H9 (cell line): Measurements from ENCODE around the gene TTC9B. TPM values are rescaled to one million over a fixed set of nuclear protein-coding genes. Genes with fewer than 3 reads are reported as not detected.

Source experiments
- DNase-seq: peaks from one replicate; pipeline ENCODE4 v3.0.0-alpha.2; 2017
- H2AFZ ChIP-seq: one replicate; pipeline ENCODE4 v1.6.1; 2013; ENCODE audit warnings: mild to moderate bottlenecking, low read length, control low read depth, moderate library complexity
- H2AK5ac ChIP-seq: 2 replicates; pipeline ENCODE4 v1.6.1; 2013; ENCODE audit warnings: low read length, control low read depth, mixed read lengths; ENCODE audit not compliant: insufficient read length
- H2BK120ac ChIP-seq: one replicate; pipeline ENCODE4 v1.6.1; 2013; ENCODE audit warnings: low read depth, mild to moderate bottlenecking, low read length, control low read depth, inconsistent platforms; ENCODE audit not compliant: poor library complexity, severe bottlenecking
- H2BK12ac ChIP-seq: 2 replicates; pipeline ENCODE4 v1.6.1; 2013; ENCODE audit warnings: low read length, control low read depth, mixed read lengths, low read depth; ENCODE audit not compliant: insufficient read length
- H2BK15ac ChIP-seq: 2 replicates; pipeline ENCODE4 v1.6.1; 2013; ENCODE audit warnings: low read depth, low read length, control low read depth
- H2BK20ac ChIP-seq: one replicate; pipeline ENCODE4 v1.6.1; 2013; ENCODE audit warnings: low read depth, mild to moderate bottlenecking, low read length, control low read depth, inconsistent platforms; ENCODE audit not compliant: poor library complexity, severe bottlenecking
- H2BK5ac ChIP-seq: 2 replicates; pipeline ENCODE4 v1.6.1; 2013; ENCODE audit warnings: low read length, control low read depth, mixed read lengths; ENCODE audit not compliant: insufficient read length
- H3K14ac ChIP-seq: 2 replicates; pipeline ENCODE4 v1.6.1; 2013; ENCODE audit warnings: low read length, control low read depth; ENCODE audit not compliant: insufficient read depth
- H3K18ac ChIP-seq: 2 replicates; pipeline ENCODE4 v1.6.1; 2013; ENCODE audit warnings: low read depth, mild to moderate bottlenecking, mixed read lengths, low read length, control low read depth; ENCODE audit not compliant: insufficient read length
- H3K23ac ChIP-seq: 2 replicates; pipeline ENCODE4 v1.6.1; 2013; ENCODE audit warnings: low read length, control low read depth, mixed read lengths, low read depth; ENCODE audit not compliant: insufficient read length
- H3K23me2 ChIP-seq: 2 replicates; pipeline ENCODE4 v1.6.1; 2013; ENCODE audit warnings: low read depth, mild to moderate bottlenecking, mixed read lengths, low read length, control low read depth; ENCODE audit not compliant: insufficient read length, poor library complexity, severe bottlenecking
- H3K27ac ChIP-seq: 2 replicates; pipeline ENCODE4 v1.5.1; 2013; ENCODE audit warnings: low read length, control low read depth, mixed read lengths, low read depth; ENCODE audit not compliant: insufficient read length
- H3K27me3 ChIP-seq: 2 replicates; pipeline ENCODE4 v1.6.1; 2013; ENCODE audit warnings: low read length, control low read depth, inconsistent platforms; ENCODE audit not compliant: insufficient read depth
- H3K4ac ChIP-seq: 2 replicates; pipeline ENCODE4 v1.6.1; 2013; ENCODE audit warnings: low read depth, mild to moderate bottlenecking, control low read depth, inconsistent platforms, low read length, moderate library complexity
- H3K4me1 ChIP-seq: 2 replicates; pipeline ENCODE4 v1.6.1; 2013; ENCODE audit warnings: low read length, control low read depth, inconsistent platforms; ENCODE audit not compliant: insufficient read depth
- H3K4me2 ChIP-seq: 2 replicates; pipeline ENCODE4 v1.6.1; 2013; ENCODE audit warnings: low read length, control low read depth, mixed read lengths; ENCODE audit not compliant: insufficient read length, insufficient read depth
- H3K56ac ChIP-seq: 2 replicates; pipeline ENCODE4 v1.6.1; 2013; ENCODE audit warnings: low read depth, mild to moderate bottlenecking, mixed read lengths, low read length, control low read depth; ENCODE audit not compliant: insufficient read length
- H3K79me1 ChIP-seq: 2 replicates; pipeline ENCODE4 v1.6.1; 2013; ENCODE audit warnings: low read depth, mild to moderate bottlenecking, moderate library complexity, low read length, control low read depth, inconsistent platforms; ENCODE audit not compliant: insufficient read depth, poor library complexity, severe bottlenecking
- H3K79me2 ChIP-seq: 2 replicates; pipeline ENCODE4 v1.6.1; 2013; ENCODE audit warnings: low read length, control low read depth, inconsistent platforms; ENCODE audit not compliant: insufficient read depth
- H3K9ac ChIP-seq: 2 replicates; pipeline ENCODE4 v1.6.1; 2013; ENCODE audit warnings: low read length, control low read depth, mixed read lengths; ENCODE audit not compliant: insufficient read length; ENCODE audit errors: extremely low read depth
- H3K9me3 ChIP-seq: one replicate; pipeline ENCODE4 v1.6.1; 2013; ENCODE audit warnings: low read depth, low read length, inconsistent platforms; ENCODE audit not compliant: control insufficient read depth
- H3T11ph ChIP-seq: one replicate; pipeline ENCODE4 v1.6.1; 2013; ENCODE audit warnings: mild to moderate bottlenecking, low read length, control low read depth, inconsistent platforms
- H4K20me1 ChIP-seq: one replicate; pipeline ENCODE4 v1.6.1; 2013; ENCODE audit not compliant: control insufficient read depth, insufficient read length, insufficient read depth
- H4K5ac ChIP-seq: 2 replicates; pipeline ENCODE4 v1.6.1; 2013; ENCODE audit warnings: low read depth, mild to moderate bottlenecking, mixed read lengths, low read length, control low read depth; ENCODE audit not compliant: insufficient read length
- H4K8ac ChIP-seq: replicated peaks from 2 replicates; pipeline ENCODE4 v1.6.1; 2013; ENCODE audit warnings: low read length, control low read depth, mixed read lengths, low read depth; ENCODE audit not compliant: insufficient read length
- H4K91ac ChIP-seq: 2 replicates; pipeline ENCODE4 v1.6.1; 2013; ENCODE audit warnings: low read depth, mild to moderate bottlenecking, moderate library complexity, mixed read lengths, low read length, control low read depth; ENCODE audit not compliant: insufficient read length
- H3K27ac Mint-ChIP-seq, 3 experiments: 2 replicates in 2 of 3; 3 replicates in 1 of 3; pipeline ENCODE4 v1.8.0; 2020 to 2021; ENCODE audit warnings: mixed read lengths in 3 of 3, mild to moderate bottlenecking in 1 of 3, moderate library complexity in 1 of 3
- H3K27me3 Mint-ChIP-seq: 2 replicates; pipeline ENCODE4 v1.8.0; 2021; ENCODE audit warnings: low read depth, mild to moderate bottlenecking, moderate library complexity, mixed read lengths
- H3K36me3 Mint-ChIP-seq, 3 experiments: 2 replicates in 2 of 3; 3 replicates in 1 of 3; pipeline ENCODE4 v1.8.0; 2020 to 2021; ENCODE audit warnings: low read depth in 3 of 3, mixed read lengths in 3 of 3; ENCODE audit not compliant: insufficient read depth in 1 of 3
- H3K4me1 Mint-ChIP-seq, 2 experiments: 2 replicates each; pipeline ENCODE4 v1.8.0; 2020; ENCODE audit warnings: mixed read lengths in 2 of 2
- H3K4me3 Mint-ChIP-seq, 2 experiments: 2 replicates in 1 of 2; 3 replicates in 1 of 2; pipeline ENCODE4 v1.8.0; 2020 to 2021; ENCODE audit warnings: mild to moderate bottlenecking in 2 of 2, mixed read lengths in 2 of 2, moderate library complexity in 1 of 2
- H3K9me3 Mint-ChIP-seq, 2 experiments: 2 replicates in 1 of 2; 3 replicates in 1 of 2; pipeline ENCODE4 v1.8.0; 2020; ENCODE audit warnings: mild to moderate bottlenecking in 2 of 2, mixed read lengths in 2 of 2, moderate library complexity in 1 of 2
- CTCF ChIP-seq: fragments of 200-600 bp; sonication (generic); conservative IDR thresholded peaks from 3 replicates; pipeline ENCODE4 v1.8.0; 2021; ENCODE audit warnings: antibody characterized with exemption, mild to moderate bottlenecking
- WGBS: extraction: QIAGEN DNeasy Blood & Tissue Kit; methylation state at CpG from one replicate; pipeline ENCODE4 v1.1.7; 2013; ENCODE audit warnings: missing lambda C conversion rate, low lambda C conversion rate, mixed read lengths; ENCODE audit not compliant: insufficient read length; ENCODE audit errors: extremely low coverage; 5-methylcytosine and 5-hydroxymethylcytosine counted together
- total RNA-seq: library from RNA; stranded (reverse); gene quantifications from 2 replicates; pipeline ENCODE4 v1.2.1, GENCODE V29; 2021

The TTC9B gene
- total RNA-seq, 1 experiment from 2014 or later: 0.15 TPM

- no peak overlapping the region for H2BK15ac ChIP-seq
- H2BK120ac ChIP-seq: no peak overlapping the region
- no peak overlapping the region for H4K91ac ChIP-seq
- no CpG with 5 or more reads among the region's 3 CpGs for WGBS
- H3K79me2 ChIP-seq: no peaks in the 10 kb centered on the region
- no peak overlapping the region for H2AFZ ChIP-seq
- H3K23ac ChIP-seq: no peak overlapping the region
- H3K27me3 ChIP-seq: no peaks in the 10 kb centered on the region
- H3K14ac ChIP-seq: no peak overlapping the region
- H3K9me3 Mint-ChIP-seq: no peaks in the 10 kb centered on the region
- H3K27ac Mint-ChIP-seq: peak overlapping the region in 2 of 3 experiments; percentile 5 to 79; a peak in 3 of 7 replicates
- H3K27ac ChIP-seq: no peak overlapping the region
- no peak overlapping the region for H2BK12ac ChIP-seq
- H3K56ac ChIP-seq: no peak overlapping the region
- no peaks in the 10 kb centered on the region for H3K79me1 ChIP-seq
- no peaks in the 10 kb centered on the region for H3K27me3 Mint-ChIP-seq
- H2BK20ac ChIP-seq: no peak overlapping the region
- H2BK5ac ChIP-seq: no peak overlapping the region
- DNase-seq: no peak
- peaks cover 2% of the 10 kb centered on the region for H4K20me1 ChIP-seq
- no peak overlapping the region for H3K9ac ChIP-seq
- no peak for TF ChIP-seq CTCF
- no peak overlapping the region for H3T11ph ChIP-seq
- H2AK5ac ChIP-seq: no peak overlapping the region
- no peak overlapping the region; a peak in 1 of 5 replicates for H3K4me3 Mint-ChIP-seq
- H3K9me3 ChIP-seq: no peaks in the 10 kb centered on the region
- H3K18ac ChIP-seq: no peak overlapping the region
- H3K23me2 ChIP-seq: no peaks in the 10 kb centered on the region
- no peak overlapping the region for H4K8ac ChIP-seq
- peaks cover 19 to 47% (median 40%) of the 10 kb centered on the region in 3 experiments for H3K36me3 Mint-ChIP-seq
- H3K4me2 ChIP-seq: no peak overlapping the region
- H3K4ac ChIP-seq: no peak overlapping the region
- peaks cover 16 to 19% of the 10 kb centered on the region in 2 experiments for H3K4me1 Mint-ChIP-seq
- H4K5ac ChIP-seq: no peak overlapping the region
- H3K4me1 ChIP-seq: peaks cover 2% of the 10 kb centered on the region; the same call in 1 of the 2 replicates
These were observed 37.5 kb upstream of the TTC9B start for GRCh38 chr19:40255619-40256166.
